Fibroblast of mammary gland (primary cell): ENCODE results near the gene LIPI.

Experiments
- DNase-seq: peaks from one replicate; pipeline ENCODE4 v3.0.0-alpha.2; 2010; ENCODE audit warnings: low read depth
- H3K4me3 ChIP-seq: 2 replicates; pipeline ENCODE4 v1.5.1; 2011; ENCODE audit warnings: low read depth, mild to moderate bottlenecking, low read length, moderate library complexity; ENCODE audit not compliant: control insufficient read depth
- TF ChIP-seq, protein P1 (sequence below): conservative IDR thresholded peaks from 2 replicates; pipeline ENCODE4 v1.5.1; 2011; ENCODE audit warnings: low read depth, low read length, inconsistent platforms; ENCODE audit not compliant: control insufficient read depth, insufficient read depth

The LIPI gene

DNA sequence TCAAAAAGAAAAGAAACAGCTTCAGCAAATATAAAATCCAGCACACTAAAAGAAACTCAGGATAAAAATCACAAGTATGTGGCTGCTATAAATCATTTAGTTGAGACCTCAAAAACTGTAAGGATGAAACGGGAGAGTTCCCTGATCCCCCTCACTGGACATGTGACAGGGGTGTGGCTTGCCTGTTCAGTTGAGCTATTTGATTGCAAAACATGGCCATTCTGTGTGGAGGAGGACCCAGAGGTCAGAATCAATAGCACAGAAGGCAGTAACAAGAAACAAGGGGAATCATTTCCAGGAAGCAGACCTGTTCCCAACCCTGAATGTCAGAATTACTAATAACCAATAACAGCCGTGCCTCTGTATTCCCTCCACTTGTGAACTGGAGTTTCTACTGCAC is 33.1 kb upstream of the LIPI start:
- TF ChIP-seq, protein P1, sequence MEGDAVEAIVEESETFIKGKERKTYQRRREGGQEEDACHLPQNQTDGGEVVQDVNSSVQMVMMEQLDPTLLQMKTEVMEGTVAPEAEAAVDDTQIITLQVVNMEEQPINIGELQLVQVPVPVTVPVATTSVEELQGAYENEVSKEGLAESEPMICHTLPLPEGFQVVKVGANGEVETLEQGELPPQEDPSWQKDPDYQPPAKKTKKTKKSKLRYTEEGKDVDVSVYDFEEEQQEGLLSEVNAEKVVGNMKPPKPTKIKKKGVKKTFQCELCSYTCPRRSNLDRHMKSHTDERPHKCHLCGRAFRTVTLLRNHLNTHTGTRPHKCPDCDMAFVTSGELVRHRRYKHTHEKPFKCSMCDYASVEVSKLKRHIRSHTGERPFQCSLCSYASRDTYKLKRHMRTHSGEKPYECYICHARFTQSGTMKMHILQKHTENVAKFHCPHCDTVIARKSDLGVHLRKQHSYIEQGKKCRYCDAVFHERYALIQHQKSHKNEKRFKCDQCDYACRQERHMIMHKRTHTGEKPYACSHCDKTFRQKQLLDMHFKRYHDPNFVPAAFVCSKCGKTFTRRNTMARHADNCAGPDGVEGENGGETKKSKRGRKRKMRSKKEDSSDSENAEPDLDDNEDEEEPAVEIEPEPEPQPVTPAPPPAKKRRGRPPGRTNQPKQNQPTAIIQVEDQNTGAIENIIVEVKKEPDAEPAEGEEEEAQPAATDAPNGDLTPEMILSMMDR = no peak
- DNase-seq = no peak
- no peak overlapping the region for H3K4me3 ChIP-seq

DNA sequence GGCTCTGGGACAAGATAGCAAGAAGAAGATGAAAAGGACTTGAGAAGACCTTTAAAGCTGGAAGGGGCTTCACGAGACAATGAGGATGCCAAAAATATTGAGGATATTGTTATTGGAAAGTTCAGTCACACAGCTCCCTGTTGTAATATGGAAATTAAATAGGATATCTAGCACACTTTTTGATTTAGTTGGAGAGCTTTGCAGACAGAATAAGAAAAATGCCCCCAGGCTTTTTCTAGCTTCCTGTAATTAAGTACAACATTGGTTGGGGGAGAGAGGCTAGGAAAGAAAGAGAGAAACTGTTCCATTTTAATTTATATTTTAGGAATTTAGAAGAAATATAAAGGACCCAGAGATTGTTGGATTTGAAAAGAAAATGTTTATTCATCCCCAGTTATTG is 32.7 kb upstream of the LIPI start:
- H3K4me3 ChIP-seq = no peak overlapping the region
- DNase-seq = no peak
- TF ChIP-seq, protein P1 = no peak

DNA sequence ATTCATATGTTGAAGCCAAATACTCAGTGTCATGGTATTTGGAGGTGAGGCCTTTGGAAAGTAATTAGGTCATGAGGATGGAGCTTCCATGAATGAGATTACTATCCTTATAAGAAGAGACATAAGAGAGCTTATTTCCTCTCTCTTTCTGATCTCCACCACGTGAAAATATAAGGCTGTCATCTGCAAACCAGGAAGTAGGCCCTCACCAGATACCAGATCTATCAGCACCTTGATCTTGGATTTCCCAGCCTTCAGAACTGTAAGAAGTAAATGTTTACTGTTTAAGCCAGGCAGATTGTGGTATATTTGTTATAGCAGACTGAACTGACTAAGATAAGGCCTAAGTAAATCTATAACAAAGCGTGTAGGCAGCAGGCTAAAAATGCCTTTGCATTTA is 30.5 kb upstream of the LIPI start:
- TF ChIP-seq, protein P1 = no peak
- no peak for DNase-seq
- H3K4me3 ChIP-seq = no peak overlapping the region

DNA sequence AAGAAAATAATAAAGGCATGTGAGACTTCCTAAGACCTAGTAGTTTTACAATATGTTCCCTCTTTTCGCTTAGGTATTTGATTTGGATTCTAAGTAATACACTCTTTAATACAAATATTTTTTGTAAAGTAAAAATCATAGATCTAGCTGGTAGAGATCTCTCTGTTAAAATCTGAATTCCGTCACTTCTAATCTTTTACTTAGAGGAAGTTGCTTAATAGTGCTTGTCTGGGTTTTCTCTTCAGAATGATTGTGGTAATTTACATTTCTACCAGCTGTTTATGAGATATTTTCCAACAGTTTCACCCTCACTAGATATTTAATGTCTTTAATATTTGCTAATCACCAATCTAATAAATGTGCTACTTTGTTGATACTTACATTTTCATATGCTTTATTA is 28.5 kb upstream of the LIPI start:
- TF ChIP-seq, protein P1 = no peak
- H3K4me3 ChIP-seq = no peak overlapping the region
- no peak for DNase-seq

DNA sequence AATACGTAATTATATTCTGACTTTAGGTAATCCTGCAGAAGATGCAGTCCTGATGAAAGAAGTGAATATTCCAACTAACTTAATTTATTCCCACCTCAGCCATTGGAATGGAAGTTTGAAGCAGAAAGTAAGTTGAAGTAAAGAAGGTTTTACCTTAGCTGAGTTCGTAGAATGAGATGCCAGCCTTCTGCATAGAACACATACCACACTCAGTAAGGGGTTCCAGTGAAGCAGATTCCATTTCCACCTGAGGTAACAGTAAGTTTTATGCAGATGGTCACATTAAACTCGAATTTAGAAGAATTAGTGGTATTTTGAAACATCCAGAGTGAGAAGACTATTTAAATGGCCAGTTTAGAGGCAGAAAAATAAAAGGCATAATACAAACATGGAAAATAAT is 25.4 kb upstream of the LIPI start:
- TF ChIP-seq, protein P1 = no peak
- H3K4me3 ChIP-seq = no peak overlapping the region

DNA sequence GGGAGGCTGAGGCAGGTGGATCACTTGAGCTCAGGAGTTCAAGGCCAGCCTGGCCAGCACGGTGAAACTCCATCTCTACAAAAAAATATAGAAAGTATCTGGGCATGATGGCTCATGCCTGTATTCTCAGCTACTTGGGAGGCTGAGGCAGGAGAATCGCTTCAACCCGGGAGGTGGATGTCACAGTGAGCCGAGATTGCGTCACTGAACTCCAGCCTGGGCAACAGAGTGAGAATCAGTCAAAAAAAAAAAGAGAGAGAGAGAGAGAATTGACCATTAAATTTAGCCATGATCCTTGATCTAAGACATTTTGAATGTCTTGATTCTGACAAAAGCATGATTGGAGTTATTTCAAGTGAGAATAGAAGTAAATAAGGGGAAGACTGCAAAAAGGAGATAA is 24.3 kb upstream of the LIPI start:
- no peak overlapping the region for H3K4me3 ChIP-seq
- TF ChIP-seq, protein P1 = no peak
- no peak for DNase-seq

More for the DNA sequence above, 25.4 kb upstream of the LIPI start:
- no peak for DNase-seq

DNA sequence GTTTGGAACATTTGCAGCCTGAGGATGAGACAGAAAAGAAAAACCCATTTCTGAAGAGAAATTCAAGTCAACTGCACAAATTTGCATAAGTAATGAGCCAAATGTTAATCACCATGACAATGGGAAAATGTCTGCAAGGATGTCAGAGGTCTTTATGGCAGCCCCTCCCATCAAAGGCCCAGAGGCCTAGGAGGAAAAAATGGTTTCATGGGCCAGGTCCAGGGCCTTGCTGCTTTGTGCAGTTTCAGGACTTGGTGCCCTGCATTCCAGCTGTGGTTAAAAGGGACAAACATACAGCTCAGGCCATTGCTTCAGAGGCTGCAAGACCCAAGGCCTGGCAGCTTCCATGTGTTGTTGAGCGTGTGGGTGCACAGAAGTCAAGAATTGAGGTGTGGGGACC is 18.6 kb upstream of the LIPI start:
- TF ChIP-seq, protein P1 = no peak
- no peak for DNase-seq
- no peak overlapping the region for H3K4me3 ChIP-seq
